Measurements from ENCODE around the gene MPP4. TPM values are rescaled to one million over a fixed set of nuclear protein-coding genes. Genes with fewer than 3 reads are reported as not detected.

Gene MPP4
- total RNA-seq, 1 experiment from 2014 or later: not detected

- Mint-ChIP-seq H3K27ac (no peak overlapping the region), H3K4me1 (peaks cover 5 to 7% of the 10 kb centered on the region in 2 experiments; a peak in 3 of 4 replicates), H3K9me3 (no peaks in the 10 kb centered on the region), H3K27me3 (ENCODE audit: low read depth) (no peaks in the 10 kb centered on the region), H3K36me3 (ENCODE audit: insufficient read depth in 1 of 3, low read depth in 3 of 3) (peaks cover 6 to 36% (median 35%) of the 10 kb centered on the region in 3 experiments; a peak in 5 of 7 replicates), H3K4me3 (no peak overlapping the region)
- no peak overlapping the region for H3K4ac ChIP-seq (ENCODE audit: low read depth, low read length)
- no peak overlapping the region for H4K91ac ChIP-seq (ENCODE audit: insufficient read length, low read depth, low read length)
- H3K27me3 ChIP-seq (ENCODE audit: insufficient read depth, low read length): no peaks in the 10 kb centered on the region
- no peak overlapping the region for H3K27ac ChIP-seq (ENCODE audit: insufficient read length, low read depth, low read length)
- H3K14ac ChIP-seq (ENCODE audit: insufficient read depth, low read length): no peak overlapping the region
- no peak for DNase-seq
- H3K23ac ChIP-seq (ENCODE audit: insufficient read length, low read depth, low read length): no peak overlapping the region
- H2BK120ac ChIP-seq (ENCODE audit: low read depth, low read length, poor library complexity, severe bottlenecking): no peak overlapping the region
- H3K4me1 ChIP-seq (ENCODE audit: insufficient read depth, low read length): no peaks in the 10 kb centered on the region
- no peak overlapping the region for H3K9ac ChIP-seq (ENCODE audit: extremely low read depth, insufficient read length, low read length)
- no peaks in the 10 kb centered on the region for H3K9me3 ChIP-seq (ENCODE audit: control insufficient read depth, low read depth, low read length)
- H2AK5ac ChIP-seq (ENCODE audit: insufficient read length, low read length): no peak overlapping the region
- no CpG with 5 or more reads among the region's 5 CpGs for WGBS (ENCODE audit: extremely low coverage, insufficient read length, low lambda C conversion rate)
- no peak overlapping the region for H3K56ac ChIP-seq (ENCODE audit: insufficient read length, low read depth, low read length)
- no peak for TF ChIP-seq CTCF (conservative IDR thresholded peaks at IDR 0.05)
- H4K8ac ChIP-seq (replicated peaks; ENCODE audit: insufficient read length, low read depth, low read length): no peak overlapping the region
- H2BK15ac ChIP-seq (ENCODE audit: low read depth, low read length): no peak overlapping the region
- no peak overlapping the region for H3T11ph ChIP-seq (ENCODE audit: low read length)
- H3K79me1 ChIP-seq (ENCODE audit: insufficient read depth, low read depth, low read length, poor library complexity, severe bottlenecking): no peaks in the 10 kb centered on the region
- H4K5ac ChIP-seq (ENCODE audit: insufficient read length, low read depth, low read length): no peak overlapping the region
- H2BK20ac ChIP-seq (ENCODE audit: low read depth, low read length, poor library complexity, severe bottlenecking): no peak overlapping the region
- H3K18ac ChIP-seq (ENCODE audit: insufficient read length, low read depth, low read length): no peak overlapping the region
- no peaks in the 10 kb centered on the region for H4K20me1 ChIP-seq (ENCODE audit: control insufficient read depth, insufficient read depth, insufficient read length)
- H3K79me2 ChIP-seq (ENCODE audit: insufficient read depth, low read length): no peaks in the 10 kb centered on the region
- no peak overlapping the region for H3K4me2 ChIP-seq (ENCODE audit: insufficient read depth, insufficient read length, low read length)
- H2BK5ac ChIP-seq (ENCODE audit: insufficient read length, low read length): no peak overlapping the region
- H3K23me2 ChIP-seq (ENCODE audit: insufficient read length, low read depth, low read length, poor library complexity, severe bottlenecking): no peaks in the 10 kb centered on the region
- no peak overlapping the region for H2AFZ ChIP-seq (ENCODE audit: low read length)
- H2BK12ac ChIP-seq (ENCODE audit: insufficient read length, low read depth, low read length): no peak overlapping the region
Observed at GRCh38 chr2:201730651-201731285, 32.3 kb upstream of the MPP4 start.
